Osteoblast (primary cell): ENCODE data around the gene KLK6. TPM values are rescaled to one million over a fixed set of nuclear protein-coding genes. Genes with fewer than 3 reads are reported as not detected.

ENCODE experiments used
- DNase-seq: peaks from one replicate; pipeline ENCODE4 v3.0.0; 2011; ENCODE audit warnings: low spot score, mixed read lengths; ENCODE audit not compliant: insufficient read length; ENCODE audit errors: missing footprints
- H2AFZ ChIP-seq: 2 replicates; pipeline ENCODE4 v1.6.0; 2011; ENCODE audit warnings: mild to moderate bottlenecking, low read length
- H3K27ac ChIP-seq: 2 replicates; pipeline ENCODE4 v1.5.1; 2011; ENCODE audit warnings: mild to moderate bottlenecking, low read depth, low read length, moderate library complexity
- H3K27me3 ChIP-seq: 2 replicates; pipeline ENCODE4 v1.6.0; 2012; ENCODE audit warnings: mild to moderate bottlenecking, control low read depth, inconsistent platforms, low read length, moderate library complexity; ENCODE audit not compliant: insufficient read depth
- H3K36me3 ChIP-seq: 2 replicates; pipeline ENCODE4 v1.5.1; 2011; ENCODE audit warnings: mild to moderate bottlenecking, low read length, control low read depth, moderate library complexity; ENCODE audit not compliant: insufficient read depth
- H3K4me1 ChIP-seq: 2 replicates; pipeline ENCODE4 v1.5.1; 2011; ENCODE audit warnings: mild to moderate bottlenecking, low read length, control low read depth, moderate library complexity; ENCODE audit not compliant: insufficient read depth
- H3K4me2 ChIP-seq: 2 replicates; pipeline ENCODE4 v1.6.0; 2011; ENCODE audit warnings: mild to moderate bottlenecking, low read length; ENCODE audit not compliant: insufficient read depth
- H3K4me3 ChIP-seq: fragments of 200-600 bp; sonication (generic); 3 replicates; pipeline ENCODE4 v1.5.1; 2012; ENCODE audit warnings: mild to moderate bottlenecking, low read length, inconsistent platforms; ENCODE audit not compliant: insufficient read depth
- H3K79me2 ChIP-seq: 2 replicates; pipeline ENCODE4 v1.6.0; 2012; ENCODE audit warnings: mild to moderate bottlenecking, low read length, control low read depth, inconsistent platforms; ENCODE audit not compliant: insufficient read depth
- H3K9me3 ChIP-seq: 2 replicates; pipeline ENCODE4 v1.5.1; 2011; ENCODE audit warnings: low read depth, low read length, control low read depth
- H4K20me1 ChIP-seq: 2 replicates; pipeline ENCODE4 v1.6.0; 2012; ENCODE audit warnings: mild to moderate bottlenecking, low read length, control low read depth; ENCODE audit not compliant: insufficient read depth
- total RNA-seq: library from RNA; depleted of rRNA; stranded (reverse); fragments of >200 nt; gene quantifications from 2 replicates; pipeline ENCODE4 v1.2.3, GENCODE V29; 2012
- TF ChIP-seq, protein P1 (sequence below): IDR thresholded peaks from 2 replicates; pipeline ENCODE4 v1.5.1; 2011; ENCODE audit warnings: mild to moderate bottlenecking, low read depth, low read length, moderate library complexity; ENCODE audit errors: extremely low read depth

The KLK6 gene
- total RNA-seq, 1 donor, result not detected

DNA sequence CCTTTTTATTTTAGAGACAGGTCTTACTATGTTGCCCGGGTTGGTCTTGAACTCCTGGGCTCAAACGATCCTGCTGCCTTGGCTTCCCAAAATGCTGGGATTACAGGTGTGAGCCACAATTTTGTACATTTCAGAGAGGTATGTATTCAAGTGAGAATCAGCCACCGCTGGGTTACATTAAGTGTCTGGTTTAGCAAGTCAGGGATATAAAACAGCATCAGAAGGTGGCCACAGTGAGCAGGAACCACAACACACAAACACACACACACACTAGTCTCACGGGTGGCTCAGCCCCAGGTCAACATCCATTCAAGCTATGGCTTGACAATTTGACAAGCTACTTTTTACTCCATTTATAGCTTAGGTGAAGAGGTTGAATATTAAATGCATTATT lies 36.7 kb downstream of the KLK6 start:
- TF ChIP-seq, protein P1, sequence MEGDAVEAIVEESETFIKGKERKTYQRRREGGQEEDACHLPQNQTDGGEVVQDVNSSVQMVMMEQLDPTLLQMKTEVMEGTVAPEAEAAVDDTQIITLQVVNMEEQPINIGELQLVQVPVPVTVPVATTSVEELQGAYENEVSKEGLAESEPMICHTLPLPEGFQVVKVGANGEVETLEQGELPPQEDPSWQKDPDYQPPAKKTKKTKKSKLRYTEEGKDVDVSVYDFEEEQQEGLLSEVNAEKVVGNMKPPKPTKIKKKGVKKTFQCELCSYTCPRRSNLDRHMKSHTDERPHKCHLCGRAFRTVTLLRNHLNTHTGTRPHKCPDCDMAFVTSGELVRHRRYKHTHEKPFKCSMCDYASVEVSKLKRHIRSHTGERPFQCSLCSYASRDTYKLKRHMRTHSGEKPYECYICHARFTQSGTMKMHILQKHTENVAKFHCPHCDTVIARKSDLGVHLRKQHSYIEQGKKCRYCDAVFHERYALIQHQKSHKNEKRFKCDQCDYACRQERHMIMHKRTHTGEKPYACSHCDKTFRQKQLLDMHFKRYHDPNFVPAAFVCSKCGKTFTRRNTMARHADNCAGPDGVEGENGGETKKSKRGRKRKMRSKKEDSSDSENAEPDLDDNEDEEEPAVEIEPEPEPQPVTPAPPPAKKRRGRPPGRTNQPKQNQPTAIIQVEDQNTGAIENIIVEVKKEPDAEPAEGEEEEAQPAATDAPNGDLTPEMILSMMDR, result no peak
- H3K9me3 ChIP-seq, result no peaks in the 10 kb centered on the region
- no peaks in the 10 kb centered on the region for H3K36me3 ChIP-seq
- no peak overlapping the region for H2AFZ ChIP-seq
- no peak overlapping the region for H3K4me3 ChIP-seq
- no peak overlapping the region for H3K27ac ChIP-seq
- H3K27me3 ChIP-seq, result no peaks in the 10 kb centered on the region
- H3K4me2 ChIP-seq, result no peak overlapping the region
- no peaks in the 10 kb centered on the region for H4K20me1 ChIP-seq
- H3K4me1 ChIP-seq, result no peaks in the 10 kb centered on the region
- no peaks in the 10 kb centered on the region for H3K79me2 ChIP-seq
- no peak for DNase-seq

DNA sequence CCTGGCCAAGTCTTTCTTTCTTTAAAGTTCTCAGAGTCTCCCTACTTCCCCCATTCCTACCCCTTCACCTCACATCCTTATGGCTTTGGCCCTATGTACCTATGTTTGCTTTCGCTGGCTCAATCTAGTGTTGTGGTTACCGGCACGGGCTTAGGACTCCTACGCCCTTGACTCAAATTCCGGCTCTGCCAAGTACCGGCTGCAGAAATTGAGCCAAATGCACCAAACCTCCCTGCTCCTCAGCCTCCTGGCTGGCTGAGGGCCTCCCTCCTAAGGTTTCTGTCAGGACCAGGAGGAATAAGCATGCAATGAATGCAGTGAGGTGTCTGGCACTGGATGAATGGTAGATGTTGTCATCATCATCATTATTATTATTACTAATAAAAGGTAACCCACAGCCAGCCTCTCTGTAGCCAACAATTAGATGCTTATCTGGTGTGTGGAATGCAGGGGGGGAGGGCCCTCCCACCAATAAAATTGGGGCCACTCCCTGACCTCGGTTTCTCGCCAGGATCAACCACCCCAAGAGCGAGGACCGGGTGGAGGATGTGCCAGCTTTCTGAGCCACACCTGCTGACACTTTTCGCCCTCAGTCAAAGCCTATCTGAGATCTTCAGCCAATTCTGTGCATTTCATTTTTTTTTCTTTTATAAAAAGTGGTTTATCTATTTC lies 37.2 kb downstream of the KLK6 start:
- Histone ChIP-seq H3K4me2 (no peak overlapping the region), H3K79me2 (no peaks in the 10 kb centered on the region), H3K36me3 (no peaks in the 10 kb centered on the region), H3K27ac (no peak overlapping the region), H3K27me3 (no peaks in the 10 kb centered on the region), H3K4me3 (no peak overlapping the region), H3K4me1 (no peaks in the 10 kb centered on the region), H4K20me1 (no peaks in the 10 kb centered on the region), H2AFZ (no peak overlapping the region), H3K9me3 (no peaks in the 10 kb centered on the region)
- no peak for DNase-seq
- TF ChIP-seq, protein P1, result no peak

DNA sequence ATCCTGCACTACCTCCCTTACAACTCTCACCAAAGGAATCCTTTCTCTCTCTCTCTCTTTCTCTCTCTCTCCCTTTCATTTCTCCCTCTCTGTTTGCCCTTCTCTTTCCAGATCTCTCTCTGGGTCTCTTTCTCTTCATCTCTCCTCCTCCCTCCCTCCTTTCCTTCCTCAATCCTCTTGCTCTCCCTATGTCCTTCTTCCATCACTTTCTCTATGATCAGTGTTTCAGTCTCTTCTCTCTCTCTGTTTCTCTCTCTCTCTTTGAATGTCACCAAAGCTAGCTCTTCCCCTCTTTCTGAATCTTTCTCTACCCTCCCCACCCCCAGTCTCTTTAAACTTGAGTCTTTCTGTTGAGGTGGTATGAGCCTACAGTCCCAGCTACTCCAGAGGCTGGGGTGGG lies 38.4 kb downstream of the KLK6 start:
- H3K36me3 ChIP-seq, result no peaks in the 10 kb centered on the region
- no peak overlapping the region for H3K27ac ChIP-seq
- no peak for DNase-seq
- TF ChIP-seq, protein P1, result no peak
- no peak overlapping the region for H2AFZ ChIP-seq
- no peak overlapping the region for H3K4me3 ChIP-seq
- H4K20me1 ChIP-seq, result no peaks in the 10 kb centered on the region
- no peaks in the 10 kb centered on the region for H3K9me3 ChIP-seq
- H3K27me3 ChIP-seq, result no peaks in the 10 kb centered on the region
- no peak overlapping the region for H3K4me2 ChIP-seq
- no peaks in the 10 kb centered on the region for H3K4me1 ChIP-seq
- H3K79me2 ChIP-seq, result no peaks in the 10 kb centered on the region

DNA sequence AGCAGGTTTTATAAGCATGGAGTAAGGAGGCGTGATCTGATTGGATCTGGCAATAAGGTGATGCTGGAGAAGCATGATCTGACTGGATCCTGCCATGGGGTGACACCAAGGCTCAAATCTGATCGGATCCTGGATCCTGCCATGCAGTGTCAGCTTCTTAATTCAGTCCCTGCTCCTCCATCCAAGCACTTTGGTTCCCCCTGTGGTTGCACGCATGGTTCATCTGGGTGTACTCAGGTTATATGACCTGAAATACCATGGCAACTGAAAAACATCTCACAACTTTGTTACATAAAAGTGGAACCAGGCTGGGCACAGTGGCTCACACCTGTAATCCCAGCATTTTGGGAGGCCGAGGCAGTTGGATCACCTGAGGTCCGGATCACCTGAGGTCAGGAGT lies 40.6 kb downstream of the KLK6 start:
- TF ChIP-seq, protein P1, result no peak
- Histone ChIP-seq H4K20me1 (no peaks in the 10 kb centered on the region), H2AFZ (no peak overlapping the region), H3K27me3 (no peaks in the 10 kb centered on the region), H3K79me2 (no peaks in the 10 kb centered on the region), H3K27ac (no peak overlapping the region), H3K36me3 (no peaks in the 10 kb centered on the region), H3K4me2 (no peak overlapping the region), H3K9me3 (no peaks in the 10 kb centered on the region), H3K4me3 (no peak overlapping the region), H3K4me1 (no peaks in the 10 kb centered on the region)
- DNase-seq, result no peak
